ENCODE measurements around the gene LY6G5C. TPM values are rescaled to one million over a fixed set of nuclear protein-coding genes. Genes with fewer than 3 reads are reported as not detected.

LY6G5C gene
- total and polyA plus RNA-seq, 2 of the 13 experiments (the other 11 are each of a cell fraction or from before 2014, with no cell fraction given), result 0.33 to 0.55 TPM

DNA sequence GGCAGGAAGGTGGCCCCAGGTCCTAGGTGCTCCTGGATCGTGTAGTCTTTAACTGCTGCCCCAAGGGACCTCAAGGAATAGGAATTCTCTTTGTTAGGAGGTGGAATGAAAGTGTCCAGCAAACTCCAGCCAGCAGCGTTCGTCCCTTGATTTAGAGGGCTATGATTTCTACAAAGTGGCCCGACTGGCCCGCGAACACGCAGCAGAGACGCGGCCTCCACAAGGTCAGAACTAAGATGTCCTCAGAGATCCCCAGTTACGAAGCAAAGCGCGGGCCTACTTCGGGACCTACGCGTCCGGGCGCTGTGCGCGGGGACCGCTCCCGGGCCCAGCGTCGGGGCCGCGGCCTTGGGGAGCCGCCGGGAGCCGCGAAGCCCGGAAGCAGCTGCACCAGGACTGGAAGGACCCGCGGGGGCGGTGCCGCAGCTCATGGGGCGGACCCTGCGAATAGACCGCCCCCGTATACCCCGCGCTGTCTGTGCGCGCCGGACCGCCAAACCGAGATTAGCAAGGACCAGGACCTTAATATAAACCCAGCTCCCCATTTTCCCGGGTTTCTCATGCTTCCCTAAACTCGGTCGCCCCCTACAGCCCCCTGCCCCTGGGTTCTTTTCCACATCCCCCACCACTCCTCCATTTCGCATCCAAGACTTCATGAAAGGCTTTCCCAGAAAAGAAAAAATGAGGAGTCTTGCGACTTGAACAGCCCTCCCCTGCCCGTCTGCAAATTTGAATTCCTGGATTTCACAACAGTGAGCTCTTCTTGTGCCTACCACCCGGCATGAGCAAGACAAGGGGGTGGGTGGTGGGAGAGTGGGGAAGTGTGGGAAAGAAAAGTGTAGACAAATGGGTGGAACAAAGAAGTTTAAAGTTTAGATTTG is 20.2 kb downstream of the LY6G5C start, which contains the start of gene C6orf47 (continued):
- no peak for TF ChIP-seq ZNF407 (CRISPR knock-in tag; IDR thresholded peaks at IDR 0.05; ENCODE audit: not compliant biosample characterization)
- no peak for TF ChIP-seq SUZ12 (IDR thresholded peaks at IDR 0.05; ENCODE audit: low read depth, low read length)
- TF ChIP-seq PHF21A (CRISPR knock-in tag; IDR thresholded peaks at IDR 0.05), result peak; percentile 76
- TF ChIP-seq, protein P1, sequence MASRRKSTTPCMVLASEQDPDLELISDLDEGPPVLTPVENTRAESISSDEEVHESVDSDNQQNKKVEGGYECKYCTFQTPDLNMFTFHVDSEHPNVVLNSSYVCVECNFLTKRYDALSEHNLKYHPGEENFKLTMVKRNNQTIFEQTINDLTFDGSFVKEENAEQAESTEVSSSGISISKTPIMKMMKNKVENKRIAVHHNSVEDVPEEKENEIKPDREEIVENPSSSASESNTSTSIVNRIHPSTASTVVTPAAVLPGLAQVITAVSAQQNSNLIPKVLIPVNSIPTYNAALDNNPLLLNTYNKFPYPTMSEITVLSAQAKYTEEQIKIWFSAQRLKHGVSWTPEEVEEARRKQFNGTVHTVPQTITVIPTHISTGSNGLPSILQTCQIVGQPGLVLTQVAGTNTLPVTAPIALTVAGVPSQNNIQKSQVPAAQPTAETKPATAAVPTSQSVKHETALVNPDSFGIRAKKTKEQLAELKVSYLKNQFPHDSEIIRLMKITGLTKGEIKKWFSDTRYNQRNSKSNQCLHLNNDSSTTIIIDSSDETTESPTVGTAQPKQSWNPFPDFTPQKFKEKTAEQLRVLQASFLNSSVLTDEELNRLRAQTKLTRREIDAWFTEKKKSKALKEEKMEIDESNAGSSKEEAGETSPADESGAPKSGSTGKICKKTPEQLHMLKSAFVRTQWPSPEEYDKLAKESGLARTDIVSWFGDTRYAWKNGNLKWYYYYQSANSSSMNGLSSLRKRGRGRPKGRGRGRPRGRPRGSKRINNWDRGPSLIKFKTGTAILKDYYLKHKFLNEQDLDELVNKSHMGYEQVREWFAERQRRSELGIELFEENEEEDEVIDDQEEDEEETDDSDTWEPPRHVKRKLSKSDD (CRISPR knock-in tag; IDR thresholded peaks at IDR 0.05; ENCODE audit: low read depth), result no peak
- TF ChIP-seq ZSCAN22 (CRISPR knock-in tag; IDR thresholded peaks at IDR 0.05), result no peak
- TF ChIP-seq KLF16 (CRISPR knock-in tag; IDR thresholded peaks at IDR 0.05), result peak in 1 of 2 experiments; percentile 94; a peak in 1 of 4 replicates
- TF ChIP-seq MZF1 (CRISPR knock-in tag; IDR thresholded peaks at IDR 0.05; ENCODE audit: borderline replicate concordance), result no peak
- TF ChIP-seq, protein P2, sequence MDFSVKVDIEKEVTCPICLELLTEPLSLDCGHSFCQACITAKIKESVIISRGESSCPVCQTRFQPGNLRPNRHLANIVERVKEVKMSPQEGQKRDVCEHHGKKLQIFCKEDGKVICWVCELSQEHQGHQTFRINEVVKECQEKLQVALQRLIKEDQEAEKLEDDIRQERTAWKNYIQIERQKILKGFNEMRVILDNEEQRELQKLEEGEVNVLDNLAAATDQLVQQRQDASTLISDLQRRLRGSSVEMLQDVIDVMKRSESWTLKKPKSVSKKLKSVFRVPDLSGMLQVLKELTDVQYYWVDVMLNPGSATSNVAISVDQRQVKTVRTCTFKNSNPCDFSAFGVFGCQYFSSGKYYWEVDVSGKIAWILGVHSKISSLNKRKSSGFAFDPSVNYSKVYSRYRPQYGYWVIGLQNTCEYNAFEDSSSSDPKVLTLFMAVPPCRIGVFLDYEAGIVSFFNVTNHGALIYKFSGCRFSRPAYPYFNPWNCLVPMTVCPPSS (IDR thresholded peaks at IDR 0.05), result no peak
- TF ChIP-seq GATA4 (IDR thresholded peaks at IDR 0.05; ENCODE audit: borderline replicate concordance, low read depth), result peak; percentile 43; the same call in 1 of the 2 replicates
- TF ChIP-seq, protein P3, sequence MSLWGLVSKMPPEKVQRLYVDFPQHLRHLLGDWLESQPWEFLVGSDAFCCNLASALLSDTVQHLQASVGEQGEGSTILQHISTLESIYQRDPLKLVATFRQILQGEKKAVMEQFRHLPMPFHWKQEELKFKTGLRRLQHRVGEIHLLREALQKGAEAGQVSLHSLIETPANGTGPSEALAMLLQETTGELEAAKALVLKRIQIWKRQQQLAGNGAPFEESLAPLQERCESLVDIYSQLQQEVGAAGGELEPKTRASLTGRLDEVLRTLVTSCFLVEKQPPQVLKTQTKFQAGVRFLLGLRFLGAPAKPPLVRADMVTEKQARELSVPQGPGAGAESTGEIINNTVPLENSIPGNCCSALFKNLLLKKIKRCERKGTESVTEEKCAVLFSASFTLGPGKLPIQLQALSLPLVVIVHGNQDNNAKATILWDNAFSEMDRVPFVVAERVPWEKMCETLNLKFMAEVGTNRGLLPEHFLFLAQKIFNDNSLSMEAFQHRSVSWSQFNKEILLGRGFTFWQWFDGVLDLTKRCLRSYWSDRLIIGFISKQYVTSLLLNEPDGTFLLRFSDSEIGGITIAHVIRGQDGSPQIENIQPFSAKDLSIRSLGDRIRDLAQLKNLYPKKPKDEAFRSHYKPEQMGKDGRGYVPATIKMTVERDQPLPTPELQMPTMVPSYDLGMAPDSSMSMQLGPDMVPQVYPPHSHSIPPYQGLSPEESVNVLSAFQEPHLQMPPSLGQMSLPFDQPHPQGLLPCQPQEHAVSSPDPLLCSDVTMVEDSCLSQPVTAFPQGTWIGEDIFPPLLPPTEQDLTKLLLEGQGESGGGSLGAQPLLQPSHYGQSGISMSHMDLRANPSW (CRISPR knock-in tag; IDR thresholded peaks at IDR 0.05; ENCODE audit: borderline replicate concordance), result peak; percentile 80; the same call in 1 of the 2 replicates
- TF ChIP-seq ZNF292 (CRISPR knock-in tag; IDR thresholded peaks at IDR 0.05; ENCODE audit: borderline replicate concordance, low read depth), result no peak
- TF ChIP-seq GTF3A (CRISPR knock-in tag; conservative IDR thresholded peaks at IDR 0.05), result no peak
- TF ChIP-seq DMAP1 (CRISPR knock-in tag; IDR thresholded peaks at IDR 0.05), result peak; percentile 48; the same call in 1 of the 2 replicates
